Mesendoderm (in vitro differentiated cells): ENCODE data around the gene MAP1S.

Experiments
- DNase-seq: peaks from one replicate; pipeline ENCODE4 v3.0.0; 2013
- H2AK5ac ChIP-seq: 2 replicates; pipeline ENCODE4 v1.6.1; 2013; ENCODE audit warnings: low read length, inconsistent platforms
- H2BK120ac ChIP-seq: 2 replicates; pipeline ENCODE4 v1.6.1; 2013; ENCODE audit warnings: low read depth, mild to moderate bottlenecking, low read length, moderate library complexity, mixed read lengths
- H2BK15ac ChIP-seq: replicated peaks from 2 replicates; pipeline ENCODE4 v1.6.1; 2013; ENCODE audit warnings: low read depth, mild to moderate bottlenecking, moderate library complexity
- H2BK5ac ChIP-seq: 2 replicates; pipeline ENCODE4 v1.6.1; 2013; ENCODE audit warnings: low read length, inconsistent platforms
- H3K18ac ChIP-seq: 2 replicates; pipeline ENCODE4 v1.6.1; 2013; ENCODE audit warnings: mild to moderate bottlenecking, low read length, mixed read lengths
- H3K23ac ChIP-seq: one replicate; pipeline ENCODE4 v1.6.1; 2013; ENCODE audit warnings: low read length
- H3K27ac ChIP-seq: 2 replicates; pipeline ENCODE4 v1.5.1; 2013; ENCODE audit warnings: low read depth, mild to moderate bottlenecking, inconsistent platforms, low read length, moderate library complexity
- H3K27me3 ChIP-seq: 2 replicates; pipeline ENCODE4 v1.6.1; 2013; ENCODE audit warnings: low read length, control low read depth, mild to moderate bottlenecking, inconsistent platforms; ENCODE audit not compliant: insufficient read depth, poor library complexity
- H3K36me3 ChIP-seq: 2 replicates; pipeline ENCODE4 v1.6.1; 2013; ENCODE audit warnings: low read length, inconsistent platforms; ENCODE audit not compliant: control insufficient read depth, insufficient read depth
- H3K4ac ChIP-seq: one replicate; pipeline ENCODE4 v1.6.1; 2013; ENCODE audit warnings: low read depth, mild to moderate bottlenecking, low read length, moderate library complexity
- H3K4me1 ChIP-seq: 2 replicates; pipeline ENCODE4 v1.6.1; 2013; ENCODE audit warnings: low read depth, low read length, inconsistent platforms; ENCODE audit not compliant: control insufficient read depth
- H3K4me2 ChIP-seq: 2 replicates; pipeline ENCODE4 v1.6.1; 2013; ENCODE audit warnings: low read length
- H3K4me3 ChIP-seq: 2 replicates; pipeline ENCODE4 v1.5.1; 2013; ENCODE audit warnings: mild to moderate bottlenecking, low read length
- H3K56ac ChIP-seq: one replicate; pipeline ENCODE4 v1.6.1; 2013; ENCODE audit warnings: low read length
- H3K79me1 ChIP-seq: 2 replicates; pipeline ENCODE4 v1.6.1; 2013; ENCODE audit warnings: low read length, inconsistent platforms
- H3K79me2 ChIP-seq: 2 replicates; pipeline ENCODE4 v1.6.1; 2013; ENCODE audit warnings: mild to moderate bottlenecking, low read length; ENCODE audit not compliant: control insufficient read depth, insufficient read depth
- H3K9ac ChIP-seq: 2 replicates; pipeline ENCODE4 v1.6.1; 2013; ENCODE audit warnings: low read length, inconsistent platforms
- H4K5ac ChIP-seq: one replicate; pipeline ENCODE4 v1.6.1; 2013; ENCODE audit warnings: low read length
- H4K8ac ChIP-seq: one replicate; pipeline ENCODE4 v1.6.1; 2013; ENCODE audit warnings: low read depth, mild to moderate bottlenecking, control low read depth, low read length, moderate library complexity
- WGBS: extraction: QIAGEN DNeasy Blood & Tissue Kit; methylation state at CpG from one replicate; pipeline ENCODE4 v1.1.7; 2013; ENCODE audit warnings: low lambda C conversion rate, missing lambda C conversion rate; ENCODE audit not compliant: insufficient coverage; ENCODE audit errors: extremely low coverage; 5-methylcytosine and 5-hydroxymethylcytosine counted together

The MAP1S gene

GRCh38 chr19:17678836-17679235 lies 40.4 kb upstream of the MAP1S start:
- Histone ChIP-seq H4K5ac (no peak overlapping the region), H2AK5ac (no peak overlapping the region), H2BK120ac (no peak overlapping the region), H2BK15ac (no peak overlapping the region), H3K56ac (no peak overlapping the region), H3K23ac (no peak overlapping the region), H3K79me1 (peaks cover 3% of the 10 kb centered on the region), H4K8ac (no peak overlapping the region), H3K4me3 (no peak overlapping the region), H3K9ac (no peak overlapping the region), H3K79me2 (peaks cover 2% of the 10 kb centered on the region), H3K36me3 (no peaks in the 10 kb centered on the region), H3K4ac (no peak overlapping the region), H3K4me2 (no peak overlapping the region), H2BK5ac (no peak overlapping the region), H3K27me3 (no peaks in the 10 kb centered on the region), H3K18ac (no peak overlapping the region), H3K27ac (no peak overlapping the region), H3K4me1 (peaks cover 3% of the 10 kb centered on the region)
- no peak for DNase-seq
- WGBS: no CpG with 5 or more reads among the region's 4 CpGs

GRCh38 chr19:17679526-17680229 lies 39.6 kb upstream of the MAP1S start:
- Histone ChIP-seq H3K23ac (no peak overlapping the region), H3K18ac (peak overlapping the region; percentile 28), H2BK5ac (no peak overlapping the region), H3K9ac (peak overlapping the region; percentile 61), H2BK15ac (no peak overlapping the region), H4K5ac (no peak overlapping the region), H3K4me2 (peak overlapping the region; percentile 1), H3K4me3 (no peak overlapping the region), H3K27ac (no peak overlapping the region), H3K4ac (no peak overlapping the region), H3K27me3 (no peaks in the 10 kb centered on the region), H3K36me3 (no peaks in the 10 kb centered on the region), H3K79me2 (peaks cover 3% of the 10 kb centered on the region), H4K8ac (no peak overlapping the region), H3K56ac (peak overlapping the region; percentile 62), H2AK5ac (no peak overlapping the region), H3K79me1 (peaks cover 3% of the 10 kb centered on the region), H3K4me1 (peaks cover 3% of the 10 kb centered on the region), H2BK120ac (no peak overlapping the region)
- no peak for DNase-seq
- no CpG with 5 or more reads among the region's 14 CpGs for whole genome bisulfite sequencing

- H2BK15ac ChIP-seq: no peak overlapping the region
- peak overlapping the region; percentile 1 for H3K4me2 ChIP-seq
- no peak overlapping the region for H2BK5ac ChIP-seq
- no peak overlapping the region for H3K4me3 ChIP-seq
- H3K79me2 ChIP-seq: peaks cover 5% of the 10 kb centered on the region
- peaks cover 3% of the 10 kb centered on the region for H3K79me1 ChIP-seq
- peaks cover 3% of the 10 kb centered on the region for H3K4me1 ChIP-seq
- no peaks in the 10 kb centered on the region for H3K36me3 ChIP-seq
- no peaks in the 10 kb centered on the region for H3K27me3 ChIP-seq
- no CpG with 5 or more reads among the region's 38 CpGs for WGBS
- peak overlapping the region; percentile 62 for H3K56ac ChIP-seq
- DNase-seq: peak; percentile 63
- H3K4ac ChIP-seq: no peak overlapping the region
- no peak overlapping the region for H2BK120ac ChIP-seq
- no peak overlapping the region for H3K18ac ChIP-seq
- no peak overlapping the region for H4K5ac ChIP-seq
- no peak overlapping the region for H4K8ac ChIP-seq
- no peak overlapping the region for H3K23ac ChIP-seq
- peak overlapping the region; percentile 61 for H3K9ac ChIP-seq
- no peak overlapping the region for H2AK5ac ChIP-seq
- no peak overlapping the region for H3K27ac ChIP-seq
Observed at GRCh38 chr19:17680230-17680722, 39.0 kb upstream of the MAP1S start.

GRCh38 chr19:17681505-17682125 lies 37.7 kb upstream of the MAP1S start:
- H2BK120ac ChIP-seq: no peak overlapping the region
- no peaks in the 10 kb centered on the region for H3K36me3 ChIP-seq
- H3K4ac ChIP-seq: no peak overlapping the region
- H3K27ac ChIP-seq: no peak overlapping the region
- no peak overlapping the region for H2BK5ac ChIP-seq
- H2BK15ac ChIP-seq: no peak overlapping the region
- H3K27me3 ChIP-seq: no peaks in the 10 kb centered on the region
- peaks cover 3% of the 10 kb centered on the region for H3K4me1 ChIP-seq
- whole genome bisulfite sequencing: no CpG with 5 or more reads among the region's 25 CpGs
- H4K5ac ChIP-seq: no peak overlapping the region
- H3K18ac ChIP-seq: no peak overlapping the region
- no peak overlapping the region for H2AK5ac ChIP-seq
- H3K79me1 ChIP-seq: peaks cover 3% of the 10 kb centered on the region
- no peak overlapping the region for H3K56ac ChIP-seq
- H3K79me2 ChIP-seq: peaks cover 7% of the 10 kb centered on the region
- peak; percentile 67 for DNase-seq
- no peak overlapping the region for H3K4me3 ChIP-seq
- no peak overlapping the region for H3K9ac ChIP-seq
- H3K4me2 ChIP-seq: no peak overlapping the region
- no peak overlapping the region for H3K23ac ChIP-seq
- H4K8ac ChIP-seq: no peak overlapping the region

- Histone ChIP-seq H2BK15ac (no peak overlapping the region), H4K5ac (no peak overlapping the region), H2BK120ac (no peak overlapping the region), H2BK5ac (no peak overlapping the region), H4K8ac (no peak overlapping the region), H3K36me3 (no peaks in the 10 kb centered on the region), H3K27me3 (no peaks in the 10 kb centered on the region), H3K4me2 (no peak overlapping the region), H3K56ac (no peak overlapping the region), H3K79me2 (peaks cover 7% of the 10 kb centered on the region), H2AK5ac (no peak overlapping the region), H3K4me3 (no peak overlapping the region), H3K4me1 (peaks cover 3% of the 10 kb centered on the region), H3K79me1 (peaks cover 3% of the 10 kb centered on the region), H3K4ac (no peak overlapping the region), H3K23ac (no peak overlapping the region), H3K9ac (no peak overlapping the region), H3K18ac (no peak overlapping the region), H3K27ac (no peak overlapping the region)
- WGBS: no CpG with 5 or more reads among the region's 5 CpGs
- no peak for DNase-seq
Observed at GRCh38 chr19:17682273-17682672, 37.0 kb upstream of the MAP1S start.
